ENCODE measurements around the gene SOX5.

SOX5 gene

GRCh38 chr12:23686095-23686494 lies 263.4 kb downstream of the SOX5 start:
- DNase-seq (ENCODE audit: low spot score) = no peak

- DNase-seq (ENCODE audit: low spot score) = peak; percentile 13
Observed at GRCh38 chr12:23684121-23684520, 265.3 kb downstream of the SOX5 start.

- no peak for DNase-seq (ENCODE audit: low spot score)
Observed at GRCh38 chr12:23681237-23681636, 268.2 kb downstream of the SOX5 start.

DNA sequence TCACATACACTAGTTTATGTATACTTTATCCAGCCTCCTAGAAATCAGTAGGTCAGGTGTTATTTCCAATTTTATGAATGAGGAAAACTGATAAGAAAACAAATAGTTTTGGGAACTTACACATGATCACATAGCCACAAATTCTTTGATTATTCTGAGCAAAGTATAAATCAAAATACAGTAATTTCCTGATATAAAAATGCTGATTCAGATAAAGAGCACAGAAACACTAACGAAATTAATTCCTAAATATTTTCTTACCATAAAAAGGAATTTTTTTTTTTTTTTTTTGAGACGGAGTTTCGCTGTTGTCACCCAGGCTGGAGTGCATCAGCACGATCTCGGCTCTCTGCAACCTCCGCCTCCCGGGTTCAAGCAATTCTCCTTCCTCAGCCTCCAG lies 275.4 kb downstream of the SOX5 start:
- DNase-seq (ENCODE audit: low spot score) = no peak

DNA sequence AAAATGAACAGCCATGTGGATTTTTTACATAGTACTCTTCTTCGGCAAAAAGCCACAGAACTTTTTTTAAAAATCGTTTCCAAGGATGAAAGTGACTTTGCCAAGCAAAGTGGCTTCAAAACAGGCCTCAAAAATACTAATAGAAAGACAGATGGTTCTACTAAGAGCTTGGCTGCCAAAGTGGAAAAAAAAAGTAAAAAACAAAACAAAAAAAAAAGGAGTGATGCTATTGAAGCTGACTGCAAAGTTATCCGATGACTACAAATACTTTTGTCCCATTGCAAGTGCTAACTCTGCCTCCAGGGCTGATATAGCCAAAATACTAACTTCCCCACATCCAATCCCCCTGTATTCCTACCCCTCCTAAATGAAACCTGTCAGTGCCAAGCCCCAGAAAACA lies 277.6 kb downstream of the SOX5 start:
- DNase-seq (ENCODE audit: low spot score) = no peak

- no peak for DNase-seq (ENCODE audit: low spot score)
Observed at GRCh38 chr12:23670684-23671083, 278.8 kb downstream of the SOX5 start.

- DNase-seq (ENCODE audit: low spot score) = no peak
Observed at GRCh38 chr12:23669691-23670090, 279.8 kb downstream of the SOX5 start.

DNA sequence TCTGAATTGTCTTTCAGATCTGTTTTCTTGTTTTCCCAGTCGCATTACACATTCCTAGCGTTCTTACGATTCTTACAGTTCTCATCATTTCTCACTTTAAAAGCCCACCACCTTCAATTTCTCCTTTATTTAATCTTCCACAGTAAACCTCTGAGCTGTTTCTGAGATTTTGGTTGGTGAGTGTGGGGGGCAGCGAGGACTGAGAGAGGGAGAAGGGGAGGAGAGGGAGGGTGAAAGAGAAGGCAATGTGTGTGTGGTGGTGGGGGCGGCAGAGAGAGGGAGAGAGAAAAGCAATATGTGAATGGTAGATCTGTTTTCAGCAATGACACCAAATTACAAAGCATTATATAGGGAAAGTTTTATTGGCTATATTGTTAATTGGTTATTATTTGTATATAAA lies 282.6 kb downstream of the SOX5 start:
- no peak for DNase-seq (ENCODE audit: low spot score)

GRCh38 chr12:23662966-23663365 lies 286.5 kb downstream of the SOX5 start:
- no peak for DNase-seq (ENCODE audit: low spot score)

GRCh38 chr12:23659131-23659530 lies 290.3 kb downstream of the SOX5 start:
- no peak for DNase-seq (ENCODE audit: low spot score)

DNA sequence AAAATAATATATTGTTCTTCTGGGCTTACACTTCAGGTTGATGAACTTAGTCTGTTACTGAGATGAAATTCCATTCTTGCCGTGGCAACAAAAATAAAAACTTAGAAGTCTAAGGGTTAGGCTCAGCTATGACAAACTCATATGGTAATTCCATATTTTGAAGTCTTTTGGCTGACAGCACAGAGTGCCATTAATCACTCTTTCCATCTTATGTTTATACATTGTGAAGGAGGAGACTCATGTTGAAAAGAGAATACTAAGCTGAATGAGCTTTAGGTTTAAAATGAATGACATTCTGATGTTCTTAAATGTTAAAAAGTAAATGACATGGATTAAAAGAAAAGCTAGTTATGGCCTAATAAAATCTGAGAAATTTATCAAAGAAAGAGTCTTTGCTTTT lies 291.9 kb downstream of the SOX5 start:
- DNase-seq (ENCODE audit: low spot score) = no peak

- no peak for DNase-seq (ENCODE audit: low spot score)
Observed at GRCh38 chr12:23655884-23656283, 293.6 kb downstream of the SOX5 start.

GRCh38 chr12:23655112-23655511 lies 294.4 kb downstream of the SOX5 start:
- DNase-seq (ENCODE audit: low spot score) = no peak

DNA sequence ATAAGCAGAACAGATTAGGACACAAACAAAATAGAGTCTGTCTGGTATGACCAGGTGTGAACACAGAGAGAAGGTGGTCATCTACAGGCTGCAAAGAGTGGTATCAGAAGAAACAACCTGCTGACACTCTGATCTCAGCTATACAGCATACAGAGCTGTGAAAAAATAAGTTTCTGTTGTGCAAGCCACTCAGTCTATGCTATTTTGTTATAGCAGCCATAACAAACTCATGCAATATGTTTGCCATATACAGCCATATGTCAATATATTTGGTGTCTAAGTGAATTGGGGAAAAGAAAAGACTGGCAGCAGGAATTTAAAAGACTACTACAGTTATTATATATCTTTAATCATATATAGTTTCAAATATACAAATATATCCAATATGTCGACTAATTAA lies 300.9 kb downstream of the SOX5 start:
- no peak for DNase-seq (ENCODE audit: low spot score)

GRCh38 chr12:23640754-23641153 lies 308.7 kb downstream of the SOX5 start:
- DNase-seq (ENCODE audit: low spot score) = no peak

GRCh38 chr12:23634344-23634743 lies 315.1 kb downstream of the SOX5 start:
- no peak for DNase-seq (ENCODE audit: low spot score)

DNA sequence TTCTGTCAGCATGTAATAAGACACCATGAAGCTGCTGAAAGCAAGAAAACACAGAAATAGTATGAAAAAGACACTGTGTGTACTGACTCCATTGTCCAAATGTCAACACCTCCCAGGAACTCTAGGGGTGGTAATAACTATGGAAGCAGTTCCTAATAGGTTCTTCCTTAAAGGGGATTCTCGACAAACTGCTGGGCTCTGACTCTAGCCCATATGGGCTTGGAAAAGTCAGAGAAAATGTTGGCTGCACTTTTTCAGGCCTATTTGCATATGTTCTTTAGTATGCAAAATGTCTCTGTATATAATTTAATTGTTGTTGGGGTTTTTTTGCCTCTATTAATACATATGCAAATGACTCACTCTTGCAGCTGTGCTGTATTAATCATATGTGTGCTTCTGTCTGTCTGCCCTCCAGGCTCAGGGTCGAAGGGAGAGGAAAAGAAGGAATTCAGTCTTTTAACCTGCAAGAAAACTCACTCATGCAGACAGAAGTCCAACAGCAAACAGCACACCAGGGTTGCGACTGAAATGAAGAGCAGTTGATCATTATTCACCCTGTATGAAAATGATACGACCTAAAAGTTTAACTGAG lies 317.6 kb downstream of the SOX5 start:
- DNase-seq (ENCODE audit: low spot score) = peak; percentile 9

- no peak for DNase-seq (ENCODE audit: low spot score)
Observed at GRCh38 chr12:23630524-23630923, 318.9 kb downstream of the SOX5 start.

DNA sequence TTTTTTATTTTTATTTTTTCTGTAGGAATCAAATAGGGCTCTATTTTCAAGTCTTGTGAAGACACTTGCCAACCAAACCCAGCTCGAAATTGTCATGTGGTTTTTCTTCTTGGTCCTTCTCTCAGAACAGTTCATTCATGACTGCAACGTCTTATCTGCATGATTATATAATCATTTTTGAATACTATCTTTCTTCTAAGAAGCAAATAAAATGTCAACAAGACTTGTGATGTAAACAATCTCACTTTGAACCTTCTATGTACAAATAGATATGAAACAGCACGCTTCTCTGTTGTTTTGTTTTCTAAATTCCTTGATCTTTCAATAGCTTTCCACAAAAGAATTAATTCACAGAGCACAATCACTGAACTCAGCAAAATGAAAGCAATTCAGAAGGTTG lies 320.7 kb downstream of the SOX5 start:
- no peak for DNase-seq (ENCODE audit: low spot score)

- DNase-seq (ENCODE audit: low spot score) = no peak
Observed at GRCh38 chr12:23626791-23627190, 322.7 kb downstream of the SOX5 start.

- DNase-seq (ENCODE audit: low spot score) = no peak
Observed at GRCh38 chr12:23621900-23622299, 327.6 kb downstream of the SOX5 start.

DNA sequence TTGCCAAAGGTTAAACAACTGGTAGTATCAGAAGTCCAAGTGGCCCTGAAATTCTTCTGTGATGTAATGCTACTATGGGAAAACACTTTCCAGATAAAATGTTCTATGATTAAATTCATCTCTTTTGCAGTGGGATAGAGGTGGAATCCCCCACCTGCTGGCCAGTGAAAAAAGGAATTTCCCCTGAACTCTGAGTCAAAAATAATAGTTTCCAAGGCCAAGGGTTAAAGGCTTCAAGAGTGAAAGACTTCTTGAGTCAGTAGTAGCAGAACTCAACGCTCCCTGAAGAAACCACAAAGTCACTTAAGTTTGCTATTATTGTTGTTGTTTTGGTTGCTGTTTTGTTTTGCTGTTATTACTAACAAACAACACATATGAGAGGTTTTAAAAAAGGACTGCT lies 330.8 kb downstream of the SOX5 start:
- no peak for DNase-seq (ENCODE audit: low spot score)

DNA sequence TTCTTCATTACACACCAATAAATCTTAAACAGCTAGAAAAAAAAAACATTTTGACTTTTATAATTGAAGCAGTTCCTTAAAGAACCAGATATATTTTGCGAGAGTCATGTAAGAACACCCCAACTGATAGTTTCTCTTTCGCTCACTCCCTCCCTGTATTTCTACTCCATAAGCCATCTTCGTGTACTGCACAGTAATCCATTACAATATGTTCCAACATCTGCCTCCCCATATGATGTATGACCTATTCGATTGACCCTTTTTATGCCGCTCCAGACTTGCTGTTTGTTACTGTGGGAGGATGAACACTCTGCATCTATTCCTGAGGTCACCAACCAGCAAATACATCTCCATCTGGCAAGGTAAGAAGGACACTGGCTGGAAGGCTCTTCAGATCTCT lies 331.7 kb downstream of the SOX5 start:
- DNase-seq (ENCODE audit: low spot score) = no peak

GRCh38 chr12:23614280-23614679 lies 335.2 kb downstream of the SOX5 start:
- no peak for DNase-seq (ENCODE audit: low spot score)

GRCh38 chr12:23611320-23611719 lies 338.1 kb downstream of the SOX5 start:
- no peak for DNase-seq (ENCODE audit: low spot score)
